Thymus (tissue), 11 donors: ENCODE measurements around the gene CREB3L1. TPM values are rescaled to one million over a fixed set of nuclear protein-coding genes. Genes with fewer than 3 reads are reported as not detected.
"Not testable (repeated sequence)": the region's sequence is repeated elsewhere in the genome, so short reads cannot be mapped to it uniquely, and the experiment has no call there.

Source experiments
- DNase-seq, 9 donors: peaks; one replicate each; pipeline ENCODE4 v3.0.0-alpha.2; 2013; ENCODE audit warnings: low spot score in 9 of 9, low read depth in 6 of 9, missing footprints in 1 of 9
- H3K27ac ChIP-seq, 2 donors: one replicate each; pipeline ENCODE4 v1.5.1; 2013; ENCODE audit warnings: control low read depth in 1 of 2, low read depth in 1 of 2, low read length in 1 of 2, mild to moderate bottlenecking in 1 of 2, moderate library complexity in 1 of 2
- H3K27me3 ChIP-seq, 2 donors: one replicate each; pipeline ENCODE4 v1.5.1; 2013; ENCODE audit warnings: low read length in 1 of 2; ENCODE audit not compliant: control insufficient read depth in 2 of 2, insufficient read depth in 1 of 2
- H3K36me3 ChIP-seq, 2 donors: one replicate each; pipeline ENCODE4 v1.5.1; 2013; ENCODE audit warnings: low read length in 1 of 2, mild to moderate bottlenecking in 1 of 2, moderate library complexity in 1 of 2; ENCODE audit not compliant: control insufficient read depth in 2 of 2, insufficient read depth in 2 of 2
- H3K4me1 ChIP-seq, 2 donors: one replicate each; pipeline ENCODE4 v1.5.1; 2013; ENCODE audit warnings: low read length in 2 of 2; ENCODE audit not compliant: control insufficient read depth in 2 of 2, insufficient read depth in 2 of 2
- H3K4me3 ChIP-seq, 2 donors: one replicate each; pipeline ENCODE4 v1.5.1; 2013; ENCODE audit warnings: low read length in 2 of 2, control low read depth in 1 of 2, mild to moderate bottlenecking in 1 of 2
- H3K9me3 ChIP-seq, 2 donors: one replicate each; pipeline ENCODE4 v1.5.1; 2013; ENCODE audit warnings: low read length in 1 of 2, mild to moderate bottlenecking in 1 of 2; ENCODE audit not compliant: control insufficient read depth in 2 of 2, insufficient read depth in 1 of 2
- WGBS: extraction: QIAGEN DNeasy Blood & Tissue Kit; methylation state at CpG from one replicate; pipeline ENCODE4 v1.1.7; 2013; 5-methylcytosine and 5-hydroxymethylcytosine counted together
- polyA plus RNA-seq: library from polyadenylated mRNA; stranded (reverse); fragments of 200-250 nt; gene quantifications from one replicate; pipeline ENCODE4 v1.2.3, GENCODE V29; 2013
- total RNA-seq: library from RNA; stranded (reverse); fragments of 120-200 nt; gene quantifications from one replicate; pipeline ENCODE4 v1.2.4, GENCODE V29; 2013
- donor health status: healthy.

Gene CREB3L1
- total and polyA plus RNA-seq, 2 donors: 1.3 to 2.2 TPM

DNA sequence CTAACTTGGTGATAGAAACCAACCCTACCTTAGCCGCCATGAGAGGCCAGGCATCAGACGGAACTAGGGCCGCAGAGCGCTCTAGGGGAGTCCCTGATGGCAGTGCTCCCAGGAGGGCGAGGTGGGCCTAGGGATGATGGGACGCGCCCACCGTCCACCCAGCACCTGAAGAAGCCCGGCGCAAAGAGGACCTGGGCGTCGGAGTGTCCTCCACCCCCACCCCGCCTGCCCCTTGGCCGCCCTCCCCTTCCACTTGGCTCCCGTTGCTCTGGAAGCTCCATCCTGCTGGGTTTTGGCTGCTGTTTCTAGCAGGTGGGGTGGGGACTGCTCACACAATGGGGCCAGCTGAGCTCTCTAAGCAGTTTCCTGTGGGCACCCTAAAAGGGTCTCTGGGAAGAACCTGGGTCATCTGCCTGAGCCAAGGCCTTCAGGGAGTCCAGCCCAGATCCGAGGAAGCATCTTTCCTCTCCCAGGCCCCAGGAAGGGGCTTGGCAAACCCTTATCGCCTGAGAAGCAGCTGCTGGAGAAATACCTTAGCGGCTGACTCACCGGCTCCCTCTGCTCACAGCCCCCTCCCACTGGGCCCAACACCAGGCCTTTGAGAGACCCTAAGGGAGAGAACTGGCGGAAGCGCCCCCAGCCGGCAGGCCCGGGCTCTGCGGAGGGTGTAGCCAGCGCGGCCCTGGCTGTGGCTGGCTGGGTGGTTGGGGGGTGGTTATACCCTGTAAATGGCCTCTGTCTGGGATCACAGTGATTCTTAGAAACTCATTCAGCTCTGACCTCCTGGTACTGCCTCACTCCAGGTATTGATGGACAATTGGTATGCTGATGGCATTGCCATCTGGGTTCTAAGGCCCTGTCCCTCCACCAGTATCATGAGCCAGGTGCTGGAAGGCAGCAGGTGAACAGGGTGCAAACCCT is 19.3 kb downstream of the CREB3L1 start:
- Histone ChIP-seq H3K4me3 (no peak overlapping the region), H3K4me1 (peaks cover 5 to 32% of the 10 kb centered on the region in 2 donors), H3K27ac (no peak overlapping the region), H3K27me3 (peaks cover 13 to 28% of the 10 kb centered on the region in 2 donors), H3K9me3 (peaks cover 0 to 4% of the 10 kb centered on the region in 2 donors), H3K36me3 (no peaks in the 10 kb centered on the region)
- DNase-seq: no peak
- 55% methylated on average over 26 of the region's 26 CpGs for WGBS

DNA sequence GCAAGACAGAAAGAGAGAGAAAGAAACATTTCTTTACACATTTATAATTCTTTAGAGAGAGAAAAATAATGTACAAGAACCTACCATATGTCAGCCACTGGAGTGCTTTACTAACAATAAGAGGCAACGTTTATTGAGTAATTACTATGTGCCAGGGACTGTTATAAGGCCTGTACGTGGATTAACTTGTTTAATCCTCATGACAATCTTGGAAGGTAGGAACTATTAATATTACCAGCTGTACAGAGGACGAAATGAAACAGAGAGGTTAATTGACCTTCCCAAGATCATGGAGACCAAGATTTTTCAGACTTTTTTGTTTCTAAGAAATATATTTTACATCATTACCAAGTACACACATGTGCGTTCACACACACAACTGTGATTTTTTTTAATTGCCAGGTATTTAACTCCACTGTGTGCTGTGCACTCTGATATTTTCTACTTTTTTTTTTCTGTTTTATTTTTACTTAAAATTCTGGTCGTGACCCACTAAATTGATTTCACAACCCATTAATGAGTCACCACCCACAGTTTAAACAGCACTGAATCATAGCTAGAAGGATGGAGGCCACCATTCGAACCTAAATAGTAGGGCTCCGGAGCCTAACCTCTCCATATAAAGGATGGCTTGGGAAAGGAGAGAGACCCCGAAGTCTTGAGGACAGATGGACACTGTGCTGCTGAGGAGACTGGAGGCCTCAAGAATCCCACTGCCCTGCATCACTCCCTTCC is 21.4 kb downstream of the CREB3L1 start:
- Histone ChIP-seq H3K9me3 (peaks cover 0 to 4% of the 10 kb centered on the region in 2 donors), H3K4me3 (no peak overlapping the region), H3K27ac (no peak overlapping the region), H3K27me3 (peaks cover 11 to 28% of the 10 kb centered on the region in 2 donors), H3K36me3 (no peaks in the 10 kb centered on the region), H3K4me1 (peaks cover 5 to 27% of the 10 kb centered on the region in 2 donors)
- no peak for DNase-seq
- 92% methylated on average over 8 of the region's 8 CpGs for WGBS

GRCh38 chr11:46299451-46299961 is 22.0 kb downstream of the CREB3L1 start:
- no peaks in the 10 kb centered on the region for H3K36me3 ChIP-seq
- H3K4me1 ChIP-seq: peaks cover 5 to 27% of the 10 kb centered on the region in 2 donors
- WGBS: 78% methylated on average over 5 of the region's 5 CpGs
- H3K4me3 ChIP-seq: no peak overlapping the region
- peaks cover 11 to 28% of the 10 kb centered on the region in 2 donors for H3K27me3 ChIP-seq
- H3K27ac ChIP-seq: no peak overlapping the region
- no peak for DNase-seq
- peaks cover 0 to 4% of the 10 kb centered on the region in 2 donors for H3K9me3 ChIP-seq

GRCh38 chr11:46300270-46300669 is 22.8 kb downstream of the CREB3L1 start:
- no peak for DNase-seq
- WGBS: 95% methylated on average over 7 of the region's 7 CpGs
- peaks cover 5 to 19% of the 10 kb centered on the region in 2 donors for H3K4me1 ChIP-seq
- no peaks in the 10 kb centered on the region for H3K36me3 ChIP-seq
- H3K4me3 ChIP-seq: no peak overlapping the region
- no peak overlapping the region for H3K27ac ChIP-seq
- peaks cover 0 to 4% of the 10 kb centered on the region in 2 donors for H3K9me3 ChIP-seq
- peaks cover 11 to 22% of the 10 kb centered on the region in 2 donors for H3K27me3 ChIP-seq

DNA sequence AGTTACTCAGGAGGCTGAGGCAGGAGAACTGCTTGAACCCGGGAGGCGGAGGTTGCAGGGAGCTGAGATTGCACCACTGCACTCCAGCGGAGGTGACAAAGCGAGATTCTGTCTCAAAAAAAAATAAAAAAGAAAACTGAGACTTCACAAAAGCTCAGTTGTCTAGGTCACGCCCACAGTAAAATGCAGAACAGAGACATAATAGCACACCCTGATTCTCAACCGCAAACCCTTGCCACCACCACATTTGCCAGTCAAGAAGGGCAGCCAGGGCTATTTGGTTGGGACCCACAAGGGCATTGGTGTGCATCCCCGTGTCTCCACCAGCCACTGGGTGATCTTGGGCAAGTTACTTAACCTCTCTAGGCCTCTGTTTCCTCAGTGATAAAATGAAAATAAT is 25.4 kb downstream of the CREB3L1 start:
- H3K27ac ChIP-seq: no peak overlapping the region
- no peak for DNase-seq
- H3K4me1 ChIP-seq: peaks cover 0 to 7% of the 10 kb centered on the region in 2 donors
- H3K36me3 ChIP-seq: no peaks in the 10 kb centered on the region
- H3K4me3 ChIP-seq: no peak overlapping the region
- WGBS: 91% methylated on average over 7 of the region's 7 CpGs
- H3K27me3 ChIP-seq: no peaks in the 10 kb centered on the region
- H3K9me3 ChIP-seq: no peaks in the 10 kb centered on the region

GRCh38 chr11:46304036-46304435 is 26.6 kb downstream of the CREB3L1 start:
- not testable (repeated sequence) for H3K27me3 ChIP-seq, H3K4me3 ChIP-seq, H3K36me3 ChIP-seq, H3K27ac ChIP-seq, H3K9me3 ChIP-seq, DNase-seq
- peaks cover 0 to 18% of the 10 kb centered on the region in 2 donors for H3K4me1 ChIP-seq
- 97% methylated on average over 12 of the region's 12 CpGs for WGBS

DNA sequence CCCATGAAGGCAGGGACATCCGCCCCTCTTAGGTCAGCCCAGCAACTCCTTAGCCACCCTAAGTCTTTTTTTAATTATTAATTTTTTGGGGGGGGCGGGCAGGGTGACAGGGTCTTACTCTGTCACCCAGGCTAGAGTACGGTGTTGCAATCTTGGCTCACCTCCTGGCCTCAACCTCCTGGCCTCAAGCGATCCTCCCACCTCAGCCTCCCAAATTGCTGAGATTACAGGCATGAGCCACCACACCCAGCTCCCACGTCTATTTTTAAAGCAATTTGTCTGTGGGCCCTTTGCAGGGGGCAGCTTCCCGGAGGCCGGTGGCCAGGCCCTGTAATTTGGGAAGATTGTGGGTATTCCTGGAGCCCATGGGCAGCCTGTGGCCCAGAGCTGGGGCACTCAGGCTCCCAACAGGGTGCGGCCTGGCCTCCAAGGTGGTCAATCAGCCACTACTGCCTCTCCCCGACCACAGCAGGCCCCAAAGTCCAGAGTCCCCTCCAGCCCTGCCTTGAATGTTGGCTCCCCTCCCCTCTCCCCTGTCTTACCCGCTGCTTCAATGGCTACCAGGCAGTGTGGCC is 27.2 kb downstream of the CREB3L1 start:
- Histone ChIP-seq H3K9me3 (peaks cover 0 to 5% of the 10 kb centered on the region in 2 donors), H3K4me3 (no peak overlapping the region), H3K36me3 (no peaks in the 10 kb centered on the region), H3K27ac (no peak overlapping the region), H3K27me3 (no peaks in the 10 kb centered on the region), H3K4me1 (peaks cover 0 to 25% of the 10 kb centered on the region in 2 donors)
- WGBS: 98% methylated on average over 10 of the region's 10 CpGs
- DNase-seq: no peak

- no peak overlapping the region for H3K27ac ChIP-seq
- no peak overlapping the region for H3K4me3 ChIP-seq
- H3K4me1 ChIP-seq: peaks cover 0 to 29% of the 10 kb centered on the region in 2 donors
- DNase-seq: peak in 1 of 9 donors; percentile 54
- H3K36me3 ChIP-seq: no peaks in the 10 kb centered on the region
- H3K9me3 ChIP-seq: peaks cover 0 to 5% of the 10 kb centered on the region in 2 donors
- H3K27me3 ChIP-seq: no peaks in the 10 kb centered on the region
- WGBS: 67% methylated on average over 6 of the region's 6 CpGs
These were observed 27.8 kb downstream of the CREB3L1 start for GRCh38 chr11:46305295-46305694.
